ENCODE data around the gene SERTM1.

GRCh38 chr13:36650611-36651010 is 23.2 kb upstream of the SERTM1 start:
- no peak for TF ChIP-seq CTCF (IDR thresholded peaks at IDR 0.05; ENCODE audit: poor library complexity)
- TF ChIP-seq EZH2 (IDR thresholded peaks at IDR 0.05; ENCODE audit: borderline replicate concordance), result no peak
- no peak for TF ChIP-seq EZH2phosphoT487 (IDR thresholded peaks at IDR 0.05; ENCODE audit: low read depth, severe bottlenecking, unreplicated experiment)
